Vagina (tissue), 2 donors: ENCODE results near the gene SGPP2. TPM values are rescaled to one million over a fixed set of nuclear protein-coding genes. Genes with fewer than 3 reads are reported as not detected.

Source experiments
- DNase-seq, 2 donors: peaks; one replicate each; pipeline ENCODE4 v3.0.0-alpha.2; 2017; ENCODE audit errors: extremely low spot score in 2 of 2
- H3K27ac ChIP-seq: fragments of 200-600 bp; sonication (generic); one replicate; pipeline ENCODE4 v1.5.1; 2019
- H3K27me3 ChIP-seq: fragments of 200-600 bp; sonication (generic); one replicate; pipeline ENCODE4 v1.5.1; 2019
- H3K36me3 ChIP-seq, 2 donors: fragments of 200-600 bp; sonication (generic); one replicate each; pipeline ENCODE4 v1.5.1; 2017 to 2019
- H3K4me1 ChIP-seq: fragments of 200-600 bp; sonication (generic); one replicate; pipeline ENCODE4 v1.5.1; 2019
- H3K4me3 ChIP-seq, 2 donors: fragments of 200-600 bp; sonication (generic); 1 replicate in 1 of 2; 2 replicates in 1 of 2; pipeline ENCODE4 v1.5.1; 2016 to 2019
- H3K9me3 ChIP-seq: fragments of 200-600 bp; sonication (generic); one replicate; pipeline ENCODE4 v1.5.1; 2019
- POLR2A ChIP-seq, 2 donors: fragments of 450-650 bp; IDR thresholded peaks; one replicate each; pipeline ENCODE4 v1.6.1; 2017; ENCODE audit warnings: antibody characterized with exemption in 2 of 2, mild to moderate bottlenecking in 2 of 2, moderate library complexity in 2 of 2
- POLR2AphosphoS5 ChIP-seq, 2 donors: sonication (generic); formaldehyde crosslinking; IDR thresholded peaks; one replicate each; pipeline ENCODE4 v1.9.0; 2017; ENCODE audit warnings: antibody characterized with exemption in 2 of 2, mild to moderate bottlenecking in 2 of 2, low read depth in 1 of 2; ENCODE audit not compliant: insufficient read depth in 1 of 2
- intact Hi-C: fragments of 100-400 bp; cut with DNase I; formaldehyde crosslinking; loops from one replicate; pipeline ENCODE4 v1.15.1; 2023
- total RNA-seq: library from RNA; depleted of rRNA; stranded (reverse); fragments of >200 nt; gene quantifications from one replicate; pipeline ENCODE4 v1.2.3, GENCODE V29; 2016
- TF ChIP-seq, protein P1 (sequence below), 3 experiments: fragments of 450-650 bp in 2 of 3; fragments of 200-600 bp in 1 of 3; sonication (generic) in 1 of 3; IDR thresholded peaks; one replicate each; pipeline ENCODE4 v1.5.1; 2017 to 2019; ENCODE audit warnings: antibody characterized with exemption in 3 of 3, mild to moderate bottlenecking in 2 of 3, moderate library complexity in 2 of 3

SGPP2 gene
- total RNA-seq, 1 donor from 2014 or later: 24.8 TPM

DNA sequence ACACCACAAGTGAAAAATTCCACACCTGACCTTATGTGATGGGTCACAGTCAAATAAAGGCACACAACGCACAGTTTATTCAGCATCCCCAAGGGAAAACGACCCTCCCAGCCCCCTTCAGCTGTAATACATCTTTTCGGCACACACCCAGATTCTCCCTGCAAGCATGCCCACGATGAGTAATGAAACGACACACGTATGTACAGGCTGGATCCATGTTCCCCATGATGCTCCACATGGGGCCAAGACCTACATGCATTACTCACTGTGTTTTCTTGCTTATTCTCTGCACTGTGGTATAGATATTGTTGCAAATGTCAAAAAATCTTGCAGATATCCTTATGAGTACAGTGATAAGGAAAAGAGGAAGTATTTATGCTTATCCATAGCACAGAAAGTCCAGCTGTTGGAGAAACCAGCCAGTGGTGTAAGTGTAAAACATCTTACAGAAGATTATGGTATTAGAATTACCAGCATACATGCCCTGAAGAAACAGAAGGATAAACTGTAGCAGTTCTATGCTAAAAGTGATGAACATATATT lies 32.5 kb upstream of the SGPP2 start:
- no peaks in the 10 kb centered on the region for H3K36me3 ChIP-seq
- H3K4me3 ChIP-seq: no peak overlapping the region
- no peaks in the 10 kb centered on the region for H3K4me1 ChIP-seq
- DNase-seq: no peak
- no peaks in the 10 kb centered on the region for H3K27me3 ChIP-seq
- no peak overlapping the region for H3K27ac ChIP-seq
- intact Hi-C loops: no loop called here
- TF ChIP-seq POLR2AphosphoS5 (IDR thresholded peaks at IDR 0.05; ENCODE audit: insufficient read depth in 1 of 2, low read depth in 1 of 2) (no peak), POLR2A (IDR thresholded peaks at IDR 0.05) (no peak)
- TF ChIP-seq, protein P1, sequence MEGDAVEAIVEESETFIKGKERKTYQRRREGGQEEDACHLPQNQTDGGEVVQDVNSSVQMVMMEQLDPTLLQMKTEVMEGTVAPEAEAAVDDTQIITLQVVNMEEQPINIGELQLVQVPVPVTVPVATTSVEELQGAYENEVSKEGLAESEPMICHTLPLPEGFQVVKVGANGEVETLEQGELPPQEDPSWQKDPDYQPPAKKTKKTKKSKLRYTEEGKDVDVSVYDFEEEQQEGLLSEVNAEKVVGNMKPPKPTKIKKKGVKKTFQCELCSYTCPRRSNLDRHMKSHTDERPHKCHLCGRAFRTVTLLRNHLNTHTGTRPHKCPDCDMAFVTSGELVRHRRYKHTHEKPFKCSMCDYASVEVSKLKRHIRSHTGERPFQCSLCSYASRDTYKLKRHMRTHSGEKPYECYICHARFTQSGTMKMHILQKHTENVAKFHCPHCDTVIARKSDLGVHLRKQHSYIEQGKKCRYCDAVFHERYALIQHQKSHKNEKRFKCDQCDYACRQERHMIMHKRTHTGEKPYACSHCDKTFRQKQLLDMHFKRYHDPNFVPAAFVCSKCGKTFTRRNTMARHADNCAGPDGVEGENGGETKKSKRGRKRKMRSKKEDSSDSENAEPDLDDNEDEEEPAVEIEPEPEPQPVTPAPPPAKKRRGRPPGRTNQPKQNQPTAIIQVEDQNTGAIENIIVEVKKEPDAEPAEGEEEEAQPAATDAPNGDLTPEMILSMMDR (IDR thresholded peaks at IDR 0.05): no peak
- H3K9me3 ChIP-seq: no peaks in the 10 kb centered on the region

DNA sequence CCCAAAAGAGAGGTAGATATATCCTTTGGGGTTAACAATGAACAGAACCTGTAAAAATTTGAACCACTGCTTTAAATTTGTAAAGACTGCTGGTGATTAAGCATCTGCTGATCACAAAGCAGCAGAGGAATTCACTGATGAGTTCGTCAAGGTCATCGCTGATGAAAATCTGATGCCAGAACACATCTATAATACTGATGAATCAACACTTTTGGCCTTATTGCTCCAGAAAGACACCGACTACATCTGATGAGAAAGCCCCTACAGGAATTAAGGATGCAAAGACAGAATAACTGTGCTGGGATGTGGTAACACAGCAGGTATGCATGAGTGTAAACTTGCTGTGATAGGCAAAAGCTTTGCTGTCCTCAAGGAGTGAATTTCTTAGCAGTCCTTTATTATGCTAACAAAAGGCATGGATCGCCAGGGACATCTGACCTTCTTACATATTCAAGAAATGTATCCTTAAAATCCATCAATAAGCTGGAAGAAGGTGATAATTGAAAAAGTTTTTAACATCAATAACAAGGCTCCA lies 30.5 kb upstream of the SGPP2 start:
- DNase-seq: no peak
- no peak overlapping the region for H3K27ac ChIP-seq
- no peaks in the 10 kb centered on the region for H3K27me3 ChIP-seq
- TF ChIP-seq, protein P1 (IDR thresholded peaks at IDR 0.05): no peak
- TF ChIP-seq POLR2AphosphoS5 (IDR thresholded peaks at IDR 0.05; ENCODE audit: insufficient read depth in 1 of 2, low read depth in 1 of 2): no peak
- TF ChIP-seq POLR2A (IDR thresholded peaks at IDR 0.05): no peak
- H3K4me3 ChIP-seq: no peak overlapping the region
- H3K4me1 ChIP-seq: no peaks in the 10 kb centered on the region
- intact Hi-C loops: no loop called here
- no peaks in the 10 kb centered on the region for H3K9me3 ChIP-seq
- H3K36me3 ChIP-seq: no peaks in the 10 kb centered on the region

DNA sequence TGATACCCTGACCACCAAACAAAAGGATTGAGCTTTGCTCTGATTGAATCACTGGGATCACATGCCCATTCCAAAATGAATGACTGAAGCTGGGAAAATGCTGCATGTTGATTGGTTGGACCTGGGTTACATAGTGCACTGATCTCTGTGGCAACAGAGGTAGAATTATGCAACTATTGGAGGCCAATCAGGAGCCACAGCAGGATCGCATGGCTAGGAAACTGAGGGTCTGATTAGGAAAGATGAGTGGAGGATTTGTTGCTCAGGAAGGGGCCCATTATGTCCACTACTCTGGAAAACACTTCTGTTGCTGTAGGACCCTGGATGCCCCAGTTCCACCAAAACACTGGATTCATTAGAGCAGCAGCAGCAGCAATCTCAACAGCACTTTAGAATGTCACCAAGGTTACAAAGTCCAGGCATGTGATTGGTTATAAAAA lies 25.9 kb upstream of the SGPP2 start:
- Histone ChIP-seq H3K4me1 (no peaks in the 10 kb centered on the region), H3K36me3 (no peaks in the 10 kb centered on the region), H3K27ac (no peak overlapping the region), H3K9me3 (no peaks in the 10 kb centered on the region), H3K4me3 (no peak overlapping the region), H3K27me3 (no peaks in the 10 kb centered on the region)
- TF ChIP-seq POLR2A (IDR thresholded peaks at IDR 0.05) (no peak), POLR2AphosphoS5 (IDR thresholded peaks at IDR 0.05; ENCODE audit: insufficient read depth in 1 of 2, low read depth in 1 of 2) (no peak)
- TF ChIP-seq, protein P1 (IDR thresholded peaks at IDR 0.05): no peak
- DNase-seq: no peak
- intact Hi-C loops: no loop called here

DNA sequence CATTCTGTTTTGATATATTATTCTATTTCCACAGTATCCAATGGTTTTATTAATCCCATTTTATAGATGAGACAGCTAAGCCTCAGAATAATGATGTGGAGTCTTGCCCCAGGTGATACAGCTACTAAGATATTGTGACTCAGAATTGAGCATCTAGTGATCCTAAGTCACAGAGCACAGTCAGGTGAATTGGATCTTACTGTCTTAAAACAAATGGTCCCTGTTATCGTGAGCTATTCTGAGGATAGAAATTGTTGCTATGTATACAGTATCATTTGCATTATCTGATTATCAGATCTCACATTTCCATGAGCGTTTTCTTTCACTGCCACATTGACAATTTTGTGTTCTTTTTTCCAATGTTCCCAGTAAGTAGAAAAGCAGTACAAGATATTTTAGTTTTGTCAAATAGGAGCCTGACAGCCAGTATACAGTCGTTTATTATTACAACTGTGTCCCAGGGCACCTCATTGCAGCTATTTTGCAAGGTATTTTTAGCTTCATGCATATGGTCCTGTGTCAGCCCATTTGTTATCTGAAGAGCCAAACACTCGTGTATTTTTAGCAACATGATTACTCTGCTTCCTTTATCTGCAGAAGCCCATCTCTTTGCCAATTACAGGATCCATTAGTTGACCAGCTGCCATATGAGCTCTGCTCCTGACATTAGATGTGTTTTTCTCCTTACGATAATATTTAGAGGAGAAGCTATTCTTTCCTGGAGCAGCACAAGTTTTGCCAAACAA lies 25.1 kb upstream of the SGPP2 start:
- TF ChIP-seq POLR2A (IDR thresholded peaks at IDR 0.05) (no peak), POLR2AphosphoS5 (IDR thresholded peaks at IDR 0.05; ENCODE audit: insufficient read depth in 1 of 2, low read depth in 1 of 2) (no peak)
- TF ChIP-seq, protein P1 (IDR thresholded peaks at IDR 0.05): no peak
- no peaks in the 10 kb centered on the region for H3K27me3 ChIP-seq
- intact Hi-C loops: no loop called here
- H3K4me3 ChIP-seq: no peak overlapping the region
- no peaks in the 10 kb centered on the region for H3K4me1 ChIP-seq
- DNase-seq: no peak
- no peak overlapping the region for H3K27ac ChIP-seq
- H3K9me3 ChIP-seq: no peaks in the 10 kb centered on the region
- no peaks in the 10 kb centered on the region for H3K36me3 ChIP-seq
